Keratinocyte (primary cell): Measurements from ENCODE around the gene GJA4. TPM values are rescaled to one million over a fixed set of nuclear protein-coding genes. Genes with fewer than 3 reads are reported as not detected.

Experiments used
- DNase-seq: peaks from one replicate; pipeline ENCODE4 v3.0.0-alpha.2; 2011; ENCODE audit warnings: low read depth, missing footprints, low spot score
- FAIRE-seq: peaks from 2 replicates; lab custom pipeline; 2011; peaks lifted over from hg19 to GRCh38; lab: Jason Lieb, UNC
- H2AFZ ChIP-seq: 2 replicates; pipeline ENCODE4 v1.6.0; 2012; ENCODE audit warnings: low read length, control low read depth, inconsistent platforms; ENCODE audit not compliant: control insufficient read depth
- H3K27ac ChIP-seq: 2 replicates; pipeline ENCODE4 v1.5.1; 2011; ENCODE audit warnings: low read length; ENCODE audit not compliant: control insufficient read depth, insufficient read depth
- H3K27me3 ChIP-seq: 3 replicates; pipeline ENCODE4 v1.6.0; 2011; ENCODE audit warnings: low read length; ENCODE audit not compliant: control insufficient read depth, insufficient read depth; ENCODE audit errors: extremely low read depth
- H3K36me3 ChIP-seq, 2 experiments: 2 replicates in 1 of 2; 3 replicates in 1 of 2; pipeline ENCODE4 v1.5.1; 2011; ENCODE audit warnings: low read length in 2 of 2, mild to moderate bottlenecking in 1 of 2; ENCODE audit not compliant: control insufficient read depth in 2 of 2, insufficient read depth in 2 of 2; ENCODE audit errors: extremely low read depth in 1 of 2
- H3K4me1 ChIP-seq: 3 replicates; pipeline ENCODE4 v1.5.1; 2011; ENCODE audit warnings: low read length; ENCODE audit not compliant: control insufficient read depth, insufficient read depth; ENCODE audit errors: extremely low read depth
- H3K4me2 ChIP-seq: 3 replicates; pipeline ENCODE4 v1.6.0; 2011; ENCODE audit warnings: low read depth, low read length; ENCODE audit not compliant: control insufficient read depth, insufficient read depth; ENCODE audit errors: extremely low read depth
- H3K4me3 ChIP-seq, 3 experiments: fragments of 200-600 bp in 1 of 3; sonication (generic) in 1 of 3; 2 replicates in 2 of 3; 3 replicates in 1 of 3; pipeline ENCODE4 v1.5.1; 2011 to 2016; ENCODE audit warnings: low read length in 3 of 3, mild to moderate bottlenecking in 3 of 3, control low read depth in 2 of 3, inconsistent platforms in 1 of 3, low read depth in 1 of 3, mixed read lengths in 1 of 3, mixed run types in 1 of 3, moderate library complexity in 1 of 3; ENCODE audit not compliant: control insufficient read depth in 2 of 3, insufficient read depth in 2 of 3; ENCODE audit errors: extremely low read depth in 1 of 3
- H3K79me2 ChIP-seq: 2 replicates; pipeline ENCODE4 v1.6.0; 2012; ENCODE audit warnings: low read length; ENCODE audit not compliant: control insufficient read depth, insufficient read depth
- H3K9ac ChIP-seq: 3 replicates; pipeline ENCODE4 v1.6.0; 2011; ENCODE audit warnings: low read length; ENCODE audit not compliant: control insufficient read depth, insufficient read depth; ENCODE audit errors: extremely low read depth
- H3K9me1 ChIP-seq: 3 replicates; pipeline ENCODE4 v1.6.0; 2011; ENCODE audit warnings: low read length; ENCODE audit not compliant: control insufficient read depth, insufficient read depth; ENCODE audit errors: extremely low read depth
- H3K9me3 ChIP-seq: 2 replicates; pipeline ENCODE4 v1.5.1; 2012; ENCODE audit warnings: low read depth, low read length; ENCODE audit not compliant: control insufficient read depth
- H4K20me1 ChIP-seq: 3 replicates; pipeline ENCODE4 v1.6.0; 2011; ENCODE audit warnings: low read length; ENCODE audit not compliant: control insufficient read depth, insufficient read depth; ENCODE audit errors: extremely low read depth
- CTCF ChIP-seq, 3 experiments: IDR thresholded peaks in 1 of 3; conservative IDR thresholded peaks in 1 of 3; optimal IDR thresholded peaks in 1 of 3; 2 replicates in 2 of 3; 3 replicates in 1 of 3; pipeline versions ENCODE3 to v1.5.1; 2011; ENCODE audit warnings: low read length in 3 of 3, mild to moderate bottlenecking in 3 of 3, moderate library complexity in 2 of 3, control low read depth in 1 of 3, inconsistent platforms in 1 of 3; ENCODE audit not compliant: insufficient read depth in 2 of 3; ENCODE audit errors: extremely low read depth in 1 of 3
- EZH2 ChIP-seq: IDR thresholded peaks from one replicate; pipeline ENCODE4 v1.6.1; 2012; ENCODE audit warnings: inconsistent platforms, mild to moderate bottlenecking, low read length, moderate library complexity
- dilution Hi-C: fragments of 300-500 bp; cut with MboI; formaldehyde crosslinking; loops from one replicate; pipeline ENCODE4 v1.7.0; 2020; ENCODE audit warnings: low sequenced_read_pairs; ENCODE audit not compliant: extremely low pct_ligation_motif_present
- polyA plus RNA-seq, 5 experiments: library from polyadenylated mRNA; depleted of rRNA in 3 of 5; stranded (reverse) in 3 of 5; stranded (forward) in 1 of 5; unstranded in 1 of 5; fragments of >200 nt; gene quantifications; 1 replicate in 1 of 5; 2 replicates in 3 of 5; 3 replicates in 1 of 5; pipeline versions ENCODE4 v1.2.1 to v1.2.3, GENCODE V29; 2011 to 2012; ENCODE audit warnings: missing spikeins in 2 of 5, low read depth in 1 of 5, low replicate concordance in 1 of 5

GJA4 gene
- polyA plus RNA-seq, 1 donor (not counting 4 experiments of a cell fraction or from before 2014, with no cell fraction given): not detected

DNA sequence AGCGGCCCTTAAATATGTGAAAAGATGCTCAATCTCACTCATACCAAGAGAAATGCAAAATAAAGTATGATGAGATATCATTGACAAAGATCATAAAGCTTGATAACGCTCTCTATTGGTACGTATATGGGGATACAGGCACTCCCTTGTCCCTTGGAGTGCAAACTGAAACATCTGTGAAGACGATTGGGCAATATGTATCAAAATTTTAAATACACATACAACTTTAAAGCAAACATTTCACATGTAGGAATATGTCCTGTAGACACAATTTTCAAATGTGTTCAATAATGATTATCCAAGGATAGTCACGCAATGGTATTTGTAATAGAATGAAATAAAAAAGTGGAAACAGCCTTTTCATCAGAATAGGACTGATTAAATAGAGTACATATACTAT lies 13.8 kb upstream of the GJA4 start:
- FAIRE-seq (peak; percentile 66), DNase-seq (no peak)
- Histone ChIP-seq H3K36me3 (peaks cover 0 to 7% of the 10 kb centered on the region in 2 experiments), H3K27me3 (no peaks in the 10 kb centered on the region), H3K4me3 (no peak overlapping the region), H3K4me1 (peaks cover 50% of the 10 kb centered on the region), H2AFZ (no peak overlapping the region), H3K4me2 (peak overlapping the region; percentile 87), H3K9me1 (no peaks in the 10 kb centered on the region), H3K79me2 (peaks cover 32% of the 10 kb centered on the region), H3K9ac (peak overlapping the region; percentile 4), H3K9me3 (no peaks in the 10 kb centered on the region), H4K20me1 (no peaks in the 10 kb centered on the region), H3K27ac (peak overlapping the region; percentile 94)
- TF ChIP-seq CTCF (optimal IDR thresholded peaks at IDR 0.05 in 1 of 3, IDR thresholded peaks at IDR 0.05 in 1 of 3, conservative IDR thresholded peaks at IDR 0.05 in 1 of 3; ENCODE audit: extremely low read depth in 1 of 3, insufficient read depth in 2 of 3, low read length in 3 of 3) (no peak), EZH2 (no peak)
- dilution Hi-C loops: no loop called here

- TF ChIP-seq CTCF (optimal IDR thresholded peaks at IDR 0.05 in 1 of 3, IDR thresholded peaks at IDR 0.05 in 1 of 3, conservative IDR thresholded peaks at IDR 0.05 in 1 of 3; ENCODE audit: extremely low read depth in 1 of 3, insufficient read depth in 2 of 3, low read length in 3 of 3) (no peak), EZH2 (no peak)
- H3K9me1 ChIP-seq: no peaks in the 10 kb centered on the region
- peak overlapping the region; percentile 94 for H3K27ac ChIP-seq
- peaks cover 2% of the 10 kb centered on the region for H4K20me1 ChIP-seq
- peak overlapping the region in 1 of 3 experiments; percentile 2 for H3K4me3 ChIP-seq
- no peak overlapping the region for H2AFZ ChIP-seq
- peaks cover 0 to 12% of the 10 kb centered on the region in 2 experiments for H3K36me3 ChIP-seq
- peak overlapping the region; percentile 96 for H3K9ac ChIP-seq
- FAIRE-seq: peak; percentile 100
- no peaks in the 10 kb centered on the region for H3K9me3 ChIP-seq
- no peaks in the 10 kb centered on the region for H3K27me3 ChIP-seq
- dilution Hi-C loops: no loop called here
- peaks cover 55% of the 10 kb centered on the region for H3K4me1 ChIP-seq
- H3K79me2 ChIP-seq: peaks cover 37% of the 10 kb centered on the region
- peak overlapping the region; percentile 87 for H3K4me2 ChIP-seq
- no peak for DNase-seq
Observed at GRCh38 chr1:34779526-34779925, 13.3 kb upstream of the GJA4 start.
